HCT116 (cell line): ENCODE results near the gene DIS3L2. TPM values are rescaled to one million over a fixed set of nuclear protein-coding genes. Genes with fewer than 3 reads are reported as not detected.
"Not testable (repeated sequence)": the region's sequence is repeated elsewhere in the genome, so short reads cannot be mapped to it uniquely, and the experiment has no call there.

Experiments
- ATAC-seq: fragments of 200-7000 bp; cut with Tn5 transposase; 2 replicates; pipeline ENCODE4 v1.9.1; 2020; ENCODE audit warnings: mild to moderate bottlenecking, moderate library complexity
- BruUV-seq: library from RNA; stranded (reverse); fragments of 400-500 nt; replicated peaks from 2 replicates; lab custom pipeline; 2021; lab: Mats Ljungman, UMichigan
- CTCF ChIA-PET: fragments of 300-600 bp; sonication (Branson Sonifier 250); formaldehyde crosslinking; loops from one replicate; lab custom pipeline; 2021; ENCODE audit warnings: antibody characterized with exemption; lab: Charles Lee
- POLR2A ChIA-PET: fragments of 300-600, 350-600 bp; sonication (Branson Sonifier 250); formaldehyde crosslinking; loops from one replicate; lab custom pipeline; 2021; ENCODE audit warnings: antibody characterized with exemption; lab: Charles Lee
- RAD21 ChIA-PET, 2 experiments: fragments of 300-600 bp; sonication (Branson Sonifier 250); formaldehyde crosslinking; loops; one replicate each; lab custom pipeline; 2023; ENCODE audit warnings: low total read pairs in 2 of 2; ENCODE audit not compliant: uncharacterized antibody in 2 of 2, unreplicated experiment in 2 of 2, low non-redundant PET in 1 of 2; lab: Charles Lee
- DNase-seq: peaks from one replicate; pipeline ENCODE4 v3.0.0-alpha.2; 2010; ENCODE audit warnings: low read depth, low spot score
- H2AFZ ChIP-seq: fragments of 200-600 bp; shearing (Covaris generic), sonication (generic); 2 replicates; pipeline ENCODE4 v1.6.1; 2017; ENCODE audit warnings: low read depth, mixed run types, mixed read lengths, antibody characterized with exemption, low read length; ENCODE audit not compliant: poor library complexity, severe bottlenecking
- H3K27ac ChIP-seq: 2 replicates; pipeline ENCODE4 v1.5.1; 2012; ENCODE audit warnings: low read depth, low read length
- H3K27me3 ChIP-seq: fragments of 200-600 bp; sonication (generic); 2 replicates; pipeline ENCODE4 v1.6.1; 2016; ENCODE audit warnings: mixed run types, low read length, mixed read lengths; ENCODE audit not compliant: insufficient read depth
- H3K36me3 ChIP-seq, 2 experiments: fragments of 200-500 bp in 1 of 2; fragments of 200-600 bp in 1 of 2; sonication (Bioruptor generic) in 1 of 2; sonication (generic) in 1 of 2; 2 replicates each; pipeline versions ENCODE4 v1.5.1 to v1.6.1; 2014 to 2016; ENCODE audit warnings: low read length in 2 of 2, inconsistent platforms in 1 of 2, mixed read lengths in 1 of 2, mixed run types in 1 of 2; ENCODE audit not compliant: insufficient read depth in 2 of 2, control insufficient read depth in 1 of 2
- H3K4me1 ChIP-seq, 2 experiments: fragments of 200-600 bp in 1 of 2; sonication (generic) in 1 of 2; 2 replicates each; pipeline versions ENCODE4 v1.5.1 to v1.6.1; 2012 to 2017; ENCODE audit warnings: low read length in 2 of 2, inconsistent platforms in 1 of 2, mild to moderate bottlenecking in 1 of 2, mixed read lengths in 1 of 2, mixed run types in 1 of 2, moderate library complexity in 1 of 2; ENCODE audit not compliant: insufficient read depth in 2 of 2, control insufficient read depth in 1 of 2
- H3K4me2 ChIP-seq: fragments of 200-600 bp; sonication (generic); 2 replicates; pipeline ENCODE4 v1.6.1; 2017; ENCODE audit warnings: mixed run types, low read length, mixed read lengths
- H3K4me3 ChIP-seq, 2 experiments: fragments of 200-600 bp in 1 of 2; sonication (generic) in 1 of 2; replicated peaks in 1 of 2; 2 replicates each; pipeline ENCODE4 v1.5.1; 2011 to 2016; ENCODE audit warnings: low read length in 2 of 2, control low read depth in 1 of 2, low read depth in 1 of 2, mild to moderate bottlenecking in 1 of 2, mixed read lengths in 1 of 2, mixed run types in 1 of 2
- H3K79me2 ChIP-seq: fragments of 200-600 bp; sonication (generic); 2 replicates; pipeline ENCODE4 v1.6.1; 2017; ENCODE audit warnings: mild to moderate bottlenecking, mixed run types, low read length, moderate library complexity, mixed read lengths; ENCODE audit not compliant: insufficient read depth
- H3K9ac ChIP-seq: fragments of 200-600 bp; sonication (generic); 2 replicates; pipeline ENCODE4 v1.6.1; 2016; ENCODE audit warnings: low read length, mixed read lengths
- H3K9me2 ChIP-seq: fragments of 200-600 bp; sonication (generic), shearing (Covaris generic); 2 replicates; pipeline ENCODE4 v1.6.1; 2017; ENCODE audit warnings: mixed run types, mild to moderate bottlenecking, moderate library complexity; ENCODE audit not compliant: insufficient read depth
- H3K9me3 ChIP-seq, 2 experiments: fragments of 200-500 bp in 1 of 2; fragments of 200-600 bp in 1 of 2; sonication (Bioruptor generic) in 1 of 2; sonication (generic) in 1 of 2; 2 replicates each; pipeline ENCODE4 v1.6.1; 2014 to 2017; ENCODE audit warnings: low read length in 2 of 2, mixed read lengths in 2 of 2, inconsistent platforms in 1 of 2, low read depth in 1 of 2, mild to moderate bottlenecking in 1 of 2, mixed run types in 1 of 2, moderate library complexity in 1 of 2; ENCODE audit not compliant: control insufficient read depth in 1 of 2, insufficient read depth in 1 of 2
- H4K20me1 ChIP-seq: fragments of 200-600 bp; sonication (generic), shearing (Covaris generic); 2 replicates; pipeline ENCODE4 v1.6.1; 2017; ENCODE audit warnings: mixed run types, mild to moderate bottlenecking, moderate library complexity; ENCODE audit not compliant: insufficient read depth
- ATF3 ChIP-seq: IDR thresholded peaks from 2 replicates; pipeline ENCODE4 v1.6.1; 2012
- EGR1 ChIP-seq: IDR thresholded peaks from 2 replicates; pipeline ENCODE4 v1.6.1; 2012; ENCODE audit warnings: low read depth
- MAX ChIP-seq: IDR thresholded peaks from 2 replicates; pipeline ENCODE4 v1.6.1; 2012
- RAD21 ChIP-seq: IDR thresholded peaks from 2 replicates; pipeline ENCODE4 v1.6.1; 2012; ENCODE audit warnings: low read depth, mild to moderate bottlenecking
- TCF7L2 ChIP-seq: IDR thresholded peaks from 2 replicates; pipeline ENCODE4 v1.7.0; 2011; ENCODE audit warnings: borderline replicate concordance, inconsistent platforms; ENCODE audit not compliant: insufficient read depth, insufficient read length; ENCODE audit errors: extremely low read depth
- ZBTB33 ChIP-seq: IDR thresholded peaks from 2 replicates; pipeline ENCODE4 v1.6.1; 2011; ENCODE audit warnings: mild to moderate bottlenecking, low read length, moderate library complexity; ENCODE audit not compliant: insufficient replicate concordance; ENCODE audit errors: extremely low read depth
- ZFX ChIP-seq: fragments of 450-650 bp; IDR thresholded peaks from 2 replicates; pipeline ENCODE4 v1.6.1; 2017
- ZNF274 ChIP-seq: fragments of 200-500 bp; sonication (Bioruptor generic); IDR thresholded peaks from 2 replicates; pipeline ENCODE4 v1.6.1; 2014; ENCODE audit warnings: mild to moderate bottlenecking, low read depth, low read length, inconsistent platforms
- intact Hi-C: fragments of 100-400 bp; cut with micrococcal nuclease; formaldehyde crosslinking; loops from 2 replicates; pipeline ENCODE4 v1.10.0; 2022
- total RNA-seq: library from RNA; stranded (reverse); gene quantifications from one replicate; pipeline ENCODE4 v1.2.1, GENCODE V29; 2021; ENCODE audit not compliant: unreplicated experiment

Gene DIS3L2
- total RNA-seq, 1 experiment from 2014 or later = 42.5 TPM

- TF ChIP-seq ZNF274 (no peak), EGR1 (no peak), MAX (no peak), RAD21 (no peak), ATF3 (no peak), ZBTB33 (no peak), ZFX (no peak), TCF7L2 (no peak)
Measured at GRCh38 chr2:232377841-232378734, 416.6 kb downstream of the DIS3L2 start (continued).

GRCh38 chr2:232378735-232379151, 417.2 kb downstream of the DIS3L2 start, which contains the start of gene ALPP:
ALPP (plus strand) TSS chr2:232378751; CDS start chr2:232378803, 52 bp downstream.
- H3K4me3 ChIP-seq, CTCF ChIA-PET, H4K20me1 ChIP-seq, POLR2A ChIA-PET, H3K27ac ChIP-seq, H3K4me1 ChIP-seq, H3K9me2 ChIP-seq, H3K9me3 ChIP-seq, DNase-seq, H3K9ac ChIP-seq, RAD21 ChIA-PET, intact Hi-C loops, H2AFZ ChIP-seq, H3K27me3 ChIP-seq, H3K36me3 ChIP-seq, BruUV-seq, H3K79me2 ChIP-seq: not testable (repeated sequence)
- H3K4me2 ChIP-seq = peak within 1 kb of the TSS; percentile 32
- ATAC-seq = peak; percentile 33

- H3K27ac ChIP-seq, H3K9me2 ChIP-seq, H3K36me3 ChIP-seq, H3K4me2 ChIP-seq, H3K27me3 ChIP-seq, intact Hi-C loops, BruUV-seq, CTCF ChIA-PET, RAD21 ChIA-PET, DNase-seq, H2AFZ ChIP-seq, H3K4me1 ChIP-seq, H3K9me3 ChIP-seq, POLR2A ChIA-PET, H4K20me1 ChIP-seq, H3K4me3 ChIP-seq, H3K79me2 ChIP-seq, ATAC-seq, H3K9ac ChIP-seq: not testable (repeated sequence)
Measured at GRCh38 chr2:232379610-232380590, 418.4 kb downstream of the DIS3L2 start.
